H1 (cell line): ENCODE data around the gene TRAP1.

Experiments used
- BCL11A ChIP-seq, 2 experiments: IDR thresholded peaks; one replicate each; pipeline ENCODE4 v1.6.1; 2011; ENCODE audit warnings: low read depth in 2 of 2, low read length in 2 of 2, mild to moderate bottlenecking in 2 of 2
- CTCF ChIP-seq, 3 experiments: IDR thresholded peaks; 1 replicate in 2 of 3; 2 replicates in 1 of 3; pipeline versions ENCODE4 v1.5.1 to v1.6.1; 2011; ENCODE audit warnings: low read length in 3 of 3, mild to moderate bottlenecking in 3 of 3, inconsistent platforms in 2 of 3, low read depth in 1 of 3, moderate library complexity in 1 of 3; ENCODE audit not compliant: insufficient read depth in 1 of 3; ENCODE audit errors: control extremely low read depth in 1 of 3
- EGR1 ChIP-seq: IDR thresholded peaks from 2 replicates; pipeline ENCODE4 v1.6.1; 2011; ENCODE audit warnings: low read depth, low read length, borderline replicate concordance
- EP300 ChIP-seq, 2 experiments: IDR thresholded peaks; 1 replicate in 1 of 2; 2 replicates in 1 of 2; pipeline ENCODE4 v1.6.1; 2011 to 2012; ENCODE audit warnings: low read depth in 2 of 2, low read length in 2 of 2, mild to moderate bottlenecking in 2 of 2, borderline replicate concordance in 1 of 2, inconsistent platforms in 1 of 2, moderate library complexity in 1 of 2
- HDAC6 ChIP-seq: IDR thresholded peaks from one replicate; pipeline ENCODE4 v1.7.1; 2012; ENCODE audit warnings: low read depth, mild to moderate bottlenecking, inconsistent platforms, low read length, moderate library complexity
- JUND ChIP-seq: IDR thresholded peaks from 2 replicates; pipeline ENCODE4 v1.6.1; 2011; ENCODE audit warnings: mild to moderate bottlenecking, improper control_type of control experiment, low read length
- MAFK ChIP-seq: IDR thresholded peaks from 2 replicates; pipeline ENCODE4 v1.6.1; 2012; ENCODE audit warnings: low read depth, mild to moderate bottlenecking, improper control_type of control experiment, low read length
- NRF1 ChIP-seq: IDR thresholded peaks from 2 replicates; pipeline ENCODE4 v1.6.1; 2011; ENCODE audit warnings: mild to moderate bottlenecking, low read depth, low read length, improper control_type of control experiment
- POLR2AphosphoS5 ChIP-seq: IDR thresholded peaks from 2 replicates; pipeline ENCODE4 v1.6.1; 2011; ENCODE audit warnings: low read depth, low read length
- SP1 ChIP-seq: IDR thresholded peaks from 2 replicates; pipeline ENCODE4 v1.6.1; 2011; ENCODE audit warnings: low read depth, low read length
- SRF ChIP-seq: IDR thresholded peaks from 2 replicates; pipeline ENCODE4 v1.6.1; 2011; ENCODE audit warnings: mild to moderate bottlenecking, low read depth, low read length, moderate library complexity
- YY1 ChIP-seq: IDR thresholded peaks from 2 replicates; pipeline ENCODE4 v1.6.1; 2011; ENCODE audit warnings: low read depth, mild to moderate bottlenecking, low read length
- ZNF274 ChIP-seq: IDR thresholded peaks from 2 replicates; pipeline ENCODE4 v1.7.0; 2012; ENCODE audit warnings: low read length, borderline replicate concordance; ENCODE audit errors: extremely low read depth

GRCh38 chr16:3752984-3753383, 35.7 kb upstream of the TRAP1 start:
- TF ChIP-seq CTCF (IDR thresholded peaks at IDR 0.05; ENCODE audit: control extremely low read depth in 1 of 3, insufficient read depth in 1 of 3, low read depth in 1 of 3, low read length in 3 of 3), result no peak
- no peak for TF ChIP-seq MAFK
- no peak for TF ChIP-seq EGR1
- no peak for TF ChIP-seq POLR2AphosphoS5
- TF ChIP-seq JUND, result no peak
- TF ChIP-seq BCL11A (IDR thresholded peaks at IDR 0.05; ENCODE audit: low read depth in 2 of 2, low read length in 2 of 2), result no peak
- no peak for TF ChIP-seq YY1
- TF ChIP-seq HDAC6, result no peak
- no peak for TF ChIP-seq EP300 (IDR thresholded peaks at IDR 0.05; ENCODE audit: borderline replicate concordance in 1 of 2, low read depth in 2 of 2, low read length in 2 of 2)
- no peak for TF ChIP-seq NRF1
- no peak for TF ChIP-seq SP1
- no peak for TF ChIP-seq SRF
- TF ChIP-seq ZNF274, result no peak
